ENCODE measurements around the gene MEP1A.

MEP1A gene

GRCh38 chr6:46776070-46776712 lies 17.0 kb upstream of the MEP1A start:
- no peak for DNase-seq

GRCh38 chr6:46777476-46778346 lies 15.5 kb upstream of the MEP1A start:
- no peak for DNase-seq

- peak; percentile 71 to 90 for DNase-seq
Observed at GRCh38 chr6:46781478-46782378, 11.5 kb upstream of the MEP1A start.

- DNase-seq, result no peak
Observed at GRCh38 chr6:46784535-46784934, 8.7 kb upstream of the MEP1A start.

- no peak for DNase-seq
Observed at GRCh38 chr6:46787871-46788540, 5.2 kb upstream of the MEP1A start.

- no peak for DNase-seq
Observed at GRCh38 chr6:46788791-46789190, 4.4 kb upstream of the MEP1A start.

- no peak for DNase-seq
Observed at GRCh38 chr6:46789434-46790354, 3.5 kb upstream of the MEP1A start.

GRCh38 chr6:46790355-46790874 lies 2.8 kb upstream of the MEP1A start:
- DNase-seq, result no peak

GRCh38 chr6:46792635-46793034 lies 554 bp upstream of the MEP1A start:
- DNase-seq, result no peak

GRCh38 chr6:46794068-46794467 lies 879 bp downstream of the MEP1A start:
- DNase-seq, result no peak

- DNase-seq, result no peak
Observed at GRCh38 chr6:46795816-46796215, 2.6 kb downstream of the MEP1A start.

- DNase-seq, result no peak
Observed at GRCh38 chr6:46796848-46797580, 3.8 kb downstream of the MEP1A start.

- DNase-seq, result no peak
Observed at GRCh38 chr6:46799657-46800056, 6.5 kb downstream of the MEP1A start.

GRCh38 chr6:46808806-46809205 lies 15.6 kb downstream of the MEP1A start:
- DNase-seq, result no peak

- DNase-seq, result no peak
Observed at GRCh38 chr6:46815130-46815529, 21.9 kb downstream of the MEP1A start.

GRCh38 chr6:46816626-46817025 lies 23.4 kb downstream of the MEP1A start:
- DNase-seq, result no peak

GRCh38 chr6:46819561-46819960 lies 26.4 kb downstream of the MEP1A start:
- no peak for DNase-seq

- DNase-seq, result no peak
Observed at GRCh38 chr6:46821458-46821881, 28.3 kb downstream of the MEP1A start.

- no peak for DNase-seq
Observed at GRCh38 chr6:46828939-46829338, 35.8 kb downstream of the MEP1A start.

GRCh38 chr6:46832816-46833215 lies 39.6 kb downstream of the MEP1A start:
- DNase-seq, result no peak
